ENCODE data around the gene GPR39. TPM values are rescaled to one million over a fixed set of nuclear protein-coding genes. Genes with fewer than 3 reads are reported as not detected.
A peak's percentile ranks its signal among the peaks of the same experiment; 100 is the strongest.

GPR39 gene
- total RNA-seq, 4 donors from 2014 or later: 0.52 to 53.2 (median 6.8) TPM; not detected in 1

DNA sequence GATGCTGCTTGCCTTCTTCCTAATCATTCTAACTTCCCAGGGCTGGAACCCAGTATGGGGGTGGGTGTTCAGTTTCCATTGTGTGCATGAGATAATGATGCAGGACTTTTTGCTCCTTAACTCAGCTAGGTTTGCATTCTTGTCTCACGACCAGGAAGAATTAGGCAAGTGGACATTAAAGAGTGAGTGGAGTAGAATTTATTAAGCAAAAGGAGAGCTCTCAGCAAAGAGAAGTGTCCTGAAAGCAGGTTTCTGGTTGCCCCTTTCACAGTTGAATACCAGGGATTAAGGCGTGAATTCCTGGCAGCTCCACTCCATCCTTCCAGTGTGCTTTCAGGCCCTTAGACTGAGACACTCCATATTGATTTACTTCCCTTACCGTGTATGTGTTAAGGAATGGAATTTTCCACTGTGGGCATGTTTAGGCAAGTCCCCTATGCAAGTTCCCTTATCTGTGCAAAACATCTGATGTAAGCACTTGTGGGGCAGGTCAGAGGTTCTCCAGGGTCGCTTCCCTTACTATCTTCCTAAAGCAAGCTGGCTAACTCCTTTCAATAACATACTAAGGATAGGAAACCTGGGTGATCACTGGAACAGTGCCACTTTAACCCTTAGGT lies 126.5 kb downstream of the GPR39 start:
- Histone ChIP-seq H3K27ac (no peak overlapping the region), H3K4me3 (no peak overlapping the region), H3K36me3 (no peaks in the 10 kb centered on the region), H3K27me3 (no peaks in the 10 kb centered on the region), H3K9me3 (no peaks in the 10 kb centered on the region), H3K4me1 (no peaks in the 10 kb centered on the region)
- intact Hi-C loops (cut with DNase I; ENCODE audit: low total_unique reads): no loop called here
- no peak for DNase-seq
- TF ChIP-seq POLR2A (IDR thresholded peaks at IDR 0.05) (no peak), CTCF (IDR thresholded peaks at IDR 0.05) (no peak)

- TF ChIP-seq POLR2A (IDR thresholded peaks at IDR 0.05) (no peak), CTCF (IDR thresholded peaks at IDR 0.05) (no peak)
- no peaks in the 10 kb centered on the region for H3K27me3 ChIP-seq
- H3K9me3 ChIP-seq: no peaks in the 10 kb centered on the region
- DNase-seq: no peak
- no peaks in the 10 kb centered on the region for H3K4me1 ChIP-seq
- intact Hi-C loops (cut with DNase I; ENCODE audit: low total_unique reads): no loop called here
- no peak overlapping the region for H3K4me3 ChIP-seq
- H3K27ac ChIP-seq: no peak overlapping the region
- H3K36me3 ChIP-seq: no peaks in the 10 kb centered on the region
These were observed 127.5 kb downstream of the GPR39 start for GRCh38 chr2:132544006-132544630.

DNA sequence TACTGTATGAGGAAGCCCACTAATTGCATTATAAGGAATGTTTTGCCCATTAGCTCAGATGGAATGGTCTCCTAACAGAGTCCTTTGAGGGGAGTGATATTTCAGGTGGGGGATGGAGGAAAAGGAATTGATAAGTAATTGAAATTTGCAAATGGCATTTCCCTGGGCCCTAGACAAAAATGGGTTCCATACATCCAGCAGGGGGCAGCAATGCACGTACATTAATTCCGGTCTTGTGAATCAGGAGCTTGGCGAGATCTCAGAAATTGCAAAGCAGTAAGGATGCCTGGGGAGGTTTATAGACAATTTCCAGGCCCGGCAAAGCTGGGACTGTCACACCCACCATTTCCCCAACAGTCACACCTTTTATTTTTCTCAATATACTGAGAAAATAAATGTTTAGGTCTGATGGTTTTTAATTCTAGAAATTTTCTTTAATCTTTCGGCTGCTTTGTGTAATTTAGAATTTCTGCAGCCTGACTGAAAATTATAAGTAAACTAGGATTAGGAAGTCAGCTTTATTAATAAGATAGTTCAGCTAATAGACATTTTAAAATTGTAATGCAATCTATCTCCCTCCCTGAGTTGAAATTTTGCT lies 130.6 kb downstream of the GPR39 start:
- Histone ChIP-seq H3K4me3 (no peak overlapping the region), H3K27me3 (no peaks in the 10 kb centered on the region), H3K9me3 (no peaks in the 10 kb centered on the region), H3K27ac (no peak overlapping the region), H3K36me3 (no peaks in the 10 kb centered on the region), H3K4me1 (no peaks in the 10 kb centered on the region)
- DNase-seq: peak in 1 of 2 donors; percentile 26
- intact Hi-C loops (cut with DNase I; ENCODE audit: low total_unique reads): no loop called here
- peak; percentile 24 to 47 (median 32) for TF ChIP-seq CTCF (IDR thresholded peaks at IDR 0.05)
- TF ChIP-seq POLR2A (IDR thresholded peaks at IDR 0.05): no peak

DNA sequence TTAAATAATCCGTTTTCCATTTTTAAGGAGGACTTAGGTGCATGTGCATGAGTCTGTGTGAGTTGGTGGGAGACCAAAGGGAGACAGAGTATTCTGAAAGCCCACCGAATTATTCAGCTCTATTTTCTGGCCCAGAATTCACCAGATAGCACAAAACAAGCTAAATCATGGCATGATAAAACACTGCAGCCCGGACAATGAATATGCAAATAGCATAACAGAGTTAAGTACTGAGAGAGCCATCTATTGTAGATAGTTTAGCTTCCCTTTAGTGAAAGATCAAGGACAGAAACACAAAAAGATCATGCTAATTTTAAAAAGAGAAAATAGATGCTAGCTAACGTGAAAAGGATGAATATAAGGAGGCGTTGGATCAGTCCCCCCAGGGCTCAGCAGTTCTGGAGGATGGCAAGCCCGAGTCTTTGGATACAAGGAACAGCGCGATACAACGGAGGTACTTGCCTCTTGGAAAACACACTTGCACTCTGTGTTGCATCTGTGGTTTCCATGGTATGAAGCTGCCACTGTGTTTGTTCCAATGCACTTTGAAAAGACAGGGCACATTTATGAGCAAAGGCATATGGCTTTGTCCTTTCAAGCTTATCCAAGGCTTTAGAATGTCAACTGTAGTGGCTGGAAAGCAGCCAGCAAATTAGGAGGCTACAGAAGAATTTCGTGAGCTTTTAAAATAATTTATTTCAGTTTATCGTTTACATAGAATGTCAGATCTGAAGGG lies 133.5 kb downstream of the GPR39 start:
- Histone ChIP-seq H3K9me3 (no peaks in the 10 kb centered on the region), H3K27ac (no peak overlapping the region), H3K4me1 (no peaks in the 10 kb centered on the region), H3K4me3 (no peak overlapping the region), H3K36me3 (no peaks in the 10 kb centered on the region), H3K27me3 (no peaks in the 10 kb centered on the region)
- no peak for DNase-seq
- intact Hi-C loops (cut with DNase I; ENCODE audit: low total_unique reads): no loop called here
- TF ChIP-seq POLR2A (IDR thresholded peaks at IDR 0.05): no peak
- TF ChIP-seq CTCF (IDR thresholded peaks at IDR 0.05): no peak

DNA sequence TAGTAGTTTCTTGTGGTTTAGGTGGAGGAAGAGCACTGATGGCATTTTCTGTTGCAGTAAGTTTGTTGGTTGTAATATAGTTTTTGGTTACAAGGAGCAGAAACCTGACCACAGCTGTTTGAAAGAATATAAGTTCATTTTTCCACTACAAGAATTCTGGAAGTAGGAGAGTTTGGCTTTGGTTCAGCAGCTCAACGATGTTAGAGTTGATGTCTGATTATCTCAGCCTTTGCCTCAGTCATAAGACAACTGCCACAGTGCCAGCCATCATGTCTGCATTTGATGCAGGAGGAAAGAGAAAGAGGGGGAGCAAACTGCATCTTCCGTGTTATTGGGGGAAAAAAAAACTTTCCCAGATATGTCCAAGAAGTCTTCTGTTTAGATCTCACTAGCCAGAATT lies 134.3 kb downstream of the GPR39 start:
- no peaks in the 10 kb centered on the region for H3K36me3 ChIP-seq
- no peak for DNase-seq
- H3K27me3 ChIP-seq: no peaks in the 10 kb centered on the region
- no peak overlapping the region for H3K4me3 ChIP-seq
- H3K27ac ChIP-seq: no peak overlapping the region
- H3K4me1 ChIP-seq: no peaks in the 10 kb centered on the region
- intact Hi-C loops (cut with DNase I; ENCODE audit: low total_unique reads): no loop called here
- no peaks in the 10 kb centered on the region for H3K9me3 ChIP-seq
- TF ChIP-seq CTCF (IDR thresholded peaks at IDR 0.05) (no peak), POLR2A (IDR thresholded peaks at IDR 0.05) (no peak)

Measured in uterus (tissue), 4 donors.